ENCODE results near the gene DCN.

DNA sequence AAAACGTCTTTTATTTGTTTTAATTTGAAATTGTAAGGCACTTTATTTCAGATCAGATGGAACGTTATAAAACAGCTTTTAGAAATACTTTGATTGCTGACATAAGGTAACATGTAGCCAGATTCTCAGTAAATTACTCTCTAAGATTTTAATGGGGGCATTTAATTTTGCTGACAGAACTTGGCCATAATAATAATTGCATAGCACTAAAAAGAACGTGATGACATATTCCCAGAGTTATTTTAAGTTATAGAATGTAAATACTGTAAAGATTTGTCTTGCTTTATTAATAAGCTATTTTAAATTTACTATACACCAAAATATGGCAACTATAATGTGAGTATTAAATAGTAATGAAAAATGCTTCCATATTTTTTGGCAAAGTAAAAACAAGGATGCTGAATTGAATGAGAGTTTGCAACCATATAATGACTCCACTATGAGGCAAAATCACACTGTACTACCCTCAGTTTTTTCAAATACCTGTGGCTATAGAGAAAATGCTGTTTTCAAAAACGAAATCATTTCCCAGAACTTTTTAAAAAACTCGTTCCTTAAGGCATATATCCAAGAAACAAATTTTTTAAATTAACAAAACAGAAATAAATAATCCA, 72.2 kb downstream of the DCN start:
- no peak for TF ChIP-seq EZH2phosphoT487 (IDR thresholded peaks at IDR 0.05; ENCODE audit: insufficient read depth, low read depth)
- no peak for TF ChIP-seq EZH2 (IDR thresholded peaks at IDR 0.05; ENCODE audit: insufficient read depth, poor library complexity, severe bottlenecking)
